ENCODE measurements around the gene ASIC2.

ASIC2 gene

DNA sequence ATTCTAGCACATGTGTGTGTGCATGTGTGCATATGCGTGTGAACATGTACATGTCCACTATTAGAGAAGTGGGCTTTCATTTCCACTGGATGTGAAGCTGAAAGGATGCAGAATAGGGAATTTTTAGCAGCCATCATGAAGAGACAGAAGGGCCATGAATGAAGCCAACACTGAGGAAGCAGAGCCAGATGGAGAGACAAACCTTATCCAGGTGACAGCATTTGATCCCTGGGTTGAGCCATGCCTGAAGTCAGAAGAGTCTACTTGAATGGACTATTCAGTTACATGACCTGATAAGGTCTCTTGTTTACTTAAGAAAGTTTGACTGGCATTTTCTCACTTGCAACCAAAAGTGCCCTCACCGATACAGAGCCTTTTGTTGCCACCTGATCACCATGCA, 88.4 kb downstream of the ASIC2 start:
- no peak for DNase-seq (ENCODE audit: low read depth in 2 of 2)

DNA sequence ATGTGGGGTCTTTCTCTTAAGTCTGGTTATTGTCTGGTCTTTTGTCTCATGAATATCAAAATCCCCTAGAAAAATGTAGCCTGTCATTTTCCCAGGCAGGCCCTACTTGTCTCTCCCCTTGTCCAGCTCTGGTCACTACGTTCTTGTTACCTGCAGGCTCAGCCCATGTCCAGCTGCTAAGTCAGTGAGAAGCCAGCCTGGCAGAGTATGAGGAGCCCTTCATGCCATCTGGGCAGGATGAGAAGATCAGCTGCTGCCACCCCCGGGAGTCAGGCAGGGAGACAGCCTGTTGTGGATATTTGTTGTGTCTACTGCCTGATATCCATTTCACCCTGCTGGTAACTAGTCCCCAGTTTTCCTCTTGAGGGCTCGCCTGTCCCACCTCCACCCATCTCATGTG, 88.9 kb downstream of the ASIC2 start:
- DNase-seq (ENCODE audit: low read depth in 2 of 2), result no peak

DNA sequence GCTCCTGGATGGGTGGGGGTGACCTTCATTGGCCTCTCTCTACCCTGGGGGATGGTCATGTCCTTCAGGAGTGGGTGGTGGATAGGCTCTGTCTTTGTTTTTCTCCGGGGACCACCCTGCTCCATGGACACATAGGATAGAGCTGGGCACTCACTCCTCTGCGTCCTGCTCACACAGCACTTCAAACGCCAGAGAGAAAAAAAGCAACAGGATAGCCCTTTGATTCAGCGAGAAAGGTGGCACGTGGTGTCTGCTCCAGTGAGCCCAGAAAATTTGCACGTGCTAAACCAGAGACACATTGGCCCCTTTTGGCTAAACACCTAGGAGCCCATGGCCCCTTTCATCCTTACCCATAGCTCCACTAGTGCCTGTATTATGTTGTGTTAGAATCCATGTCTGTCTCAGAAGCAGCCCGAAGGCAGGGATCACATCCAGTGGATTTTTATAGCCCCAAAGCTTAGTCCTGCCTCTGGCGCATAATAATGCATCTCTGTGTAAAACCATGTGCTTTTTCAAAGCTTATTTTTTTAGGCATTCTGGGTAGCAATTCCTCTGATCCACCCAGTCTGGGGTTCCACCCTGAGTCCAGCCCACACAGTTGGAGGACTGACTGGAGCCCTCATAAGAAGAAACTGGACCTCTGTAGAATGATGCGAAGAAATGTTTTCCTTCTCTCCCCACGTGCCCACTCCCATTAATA, 90.1 kb downstream of the ASIC2 start:
- DNase-seq (ENCODE audit: low read depth in 2 of 2), result no peak

- DNase-seq (ENCODE audit: low read depth in 2 of 2), result no peak
These were observed 91.1 kb downstream of the ASIC2 start for GRCh38 chr17:33202021-33202420.

DNA sequence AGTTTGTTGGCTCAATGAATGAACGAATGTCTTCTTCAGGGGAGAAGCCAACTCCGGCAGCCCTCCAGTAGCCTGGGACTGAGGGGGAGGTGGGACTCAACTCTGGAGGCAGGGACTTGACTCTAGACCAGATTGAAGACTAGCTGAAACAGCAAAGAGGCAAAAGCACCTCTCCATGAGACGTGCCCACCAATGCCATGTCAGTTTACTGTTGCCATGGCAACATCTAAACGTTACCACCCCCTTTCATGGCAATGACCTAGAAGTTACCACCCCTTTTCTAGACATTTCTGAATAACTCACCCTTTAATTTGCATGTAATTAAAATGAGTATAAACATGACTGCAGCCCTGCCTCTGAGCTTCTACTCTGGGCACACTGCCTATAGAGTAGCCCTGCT, 91.8 kb downstream of the ASIC2 start:
- DNase-seq (ENCODE audit: low read depth in 2 of 2), result no peak

DNA sequence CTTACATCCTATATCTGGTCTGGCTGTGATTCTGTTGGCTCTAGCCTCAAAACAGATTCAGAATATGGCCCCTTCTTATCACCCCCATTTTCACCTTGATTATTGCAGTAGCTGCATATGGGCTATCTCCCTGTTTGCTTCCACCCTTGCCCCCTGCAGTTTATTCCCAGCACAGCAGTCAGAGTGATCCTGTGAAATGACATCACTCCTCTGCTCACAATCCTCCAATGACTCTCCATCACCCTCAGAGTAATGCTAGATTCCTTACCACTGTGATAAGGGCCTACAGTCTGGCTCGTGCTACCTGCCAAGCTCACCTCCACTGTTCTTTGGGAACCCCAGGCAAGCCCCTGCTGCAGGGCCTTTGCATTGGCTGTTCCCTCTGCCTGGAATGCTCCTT, 92.5 kb downstream of the ASIC2 start:
- DNase-seq (ENCODE audit: low read depth in 2 of 2), result no peak

GRCh38 chr17:33199571-33200510, 93.3 kb downstream of the ASIC2 start:
- no peak for DNase-seq (ENCODE audit: low read depth in 2 of 2)

DNA sequence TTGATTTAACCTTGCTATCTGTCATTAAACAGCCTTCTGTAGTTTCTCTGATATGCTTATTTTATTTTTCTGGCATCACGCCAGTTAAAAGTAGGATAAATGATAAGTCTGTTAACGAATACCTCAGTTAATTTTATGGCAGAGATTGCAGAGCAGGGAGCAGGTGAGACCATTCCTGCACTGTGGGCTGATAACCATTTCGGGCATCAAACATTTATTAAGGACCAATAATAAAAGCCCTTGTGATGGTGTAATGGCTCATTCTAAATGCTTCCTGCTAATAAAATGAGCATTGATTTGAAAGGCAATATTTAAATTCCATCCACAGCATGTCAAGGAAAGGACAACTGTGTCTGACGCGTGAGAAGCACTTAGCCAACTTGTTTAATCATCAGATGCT, 94.1 kb downstream of the ASIC2 start:
- DNase-seq (ENCODE audit: low read depth in 2 of 2), result no peak

DNA sequence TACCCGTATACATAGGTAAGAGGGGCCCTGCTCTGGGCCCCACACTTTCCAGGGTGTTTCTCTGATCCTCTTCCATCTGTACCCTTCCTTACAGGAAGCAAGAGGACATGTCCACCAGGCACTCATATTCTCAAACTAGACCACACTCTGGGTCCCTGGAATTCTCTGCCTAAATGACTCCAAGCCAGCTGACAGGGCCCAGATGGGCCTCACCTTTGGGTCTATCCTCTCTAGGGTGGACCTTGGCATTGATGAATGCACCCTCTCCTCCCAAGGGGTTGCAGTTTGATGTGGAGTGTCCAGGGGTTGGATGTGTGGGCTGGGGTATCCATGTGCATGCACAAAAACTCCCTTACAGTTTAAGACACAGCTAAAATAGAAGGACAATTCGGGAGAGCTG, 95.8 kb downstream of the ASIC2 start:
- DNase-seq (ENCODE audit: low read depth in 2 of 2), result no peak

DNA sequence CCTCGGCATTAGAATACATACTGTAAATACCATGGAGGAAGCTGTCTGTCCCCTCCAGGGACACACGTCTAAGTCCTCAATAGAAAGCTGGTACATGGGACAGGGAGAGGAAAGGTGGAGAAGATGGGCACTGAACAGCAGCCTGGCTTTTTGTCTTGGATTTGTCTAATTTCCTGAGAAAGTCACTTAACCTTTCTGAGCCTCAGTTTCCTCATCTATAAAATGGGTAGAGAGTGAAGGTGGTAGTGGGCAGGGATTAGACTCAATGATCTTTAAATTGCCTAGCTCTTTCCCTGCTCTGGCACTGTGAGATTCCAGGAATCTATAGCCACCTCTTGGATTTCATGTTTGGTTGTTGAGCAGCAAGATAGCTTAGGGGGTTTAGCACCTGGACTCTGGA, 96.2 kb downstream of the ASIC2 start:
- DNase-seq (ENCODE audit: low read depth in 2 of 2), result no peak

DNA sequence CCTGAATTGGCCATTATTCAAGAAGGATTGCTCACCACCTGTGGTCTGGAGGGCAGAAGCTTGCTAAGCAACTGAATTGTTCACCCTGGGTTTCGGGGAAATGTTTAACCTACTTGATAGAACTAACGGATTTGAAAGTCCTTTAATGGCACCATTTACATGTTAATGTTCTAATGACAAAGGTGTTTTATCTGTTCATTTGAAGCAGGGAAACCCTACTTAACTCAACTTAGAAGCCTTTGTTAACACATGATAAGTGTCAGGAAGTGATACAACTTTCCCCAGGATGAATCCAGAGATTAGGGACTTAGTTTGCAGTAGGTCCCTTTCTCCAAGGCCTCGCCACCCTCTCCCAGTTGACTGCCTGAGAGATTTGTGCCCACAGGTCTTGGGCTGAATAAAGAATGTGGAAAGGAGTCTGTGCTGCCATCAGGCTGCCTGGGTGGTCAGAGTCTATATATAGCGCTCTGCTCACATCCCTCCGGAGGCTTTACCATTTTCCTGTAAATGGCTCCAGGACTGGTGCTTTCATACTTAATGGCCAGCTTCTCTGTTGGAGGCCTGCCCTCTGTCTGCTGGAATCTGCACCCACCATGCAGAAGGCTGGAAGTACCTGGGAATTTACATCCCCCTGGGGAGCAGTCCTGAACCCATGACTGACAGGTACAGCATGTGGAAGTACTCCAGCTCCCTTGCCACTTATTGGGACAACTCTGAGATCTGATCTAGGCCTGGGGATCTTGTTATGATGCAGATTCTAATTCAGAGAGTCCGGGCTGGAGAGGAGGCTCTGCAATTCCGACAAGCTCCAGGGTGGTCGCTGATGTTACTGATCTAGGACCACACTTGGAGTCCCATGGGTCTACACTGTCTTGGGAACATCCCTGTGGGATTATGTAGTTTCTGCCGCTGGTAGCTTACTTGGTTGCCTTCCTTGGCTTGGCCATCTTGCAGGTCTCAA, 99.9 kb downstream of the ASIC2 start:
- no peak for DNase-seq (ENCODE audit: low read depth in 2 of 2)

- no peak for DNase-seq (ENCODE audit: low read depth in 2 of 2)
These were observed 109.5 kb downstream of the ASIC2 start for GRCh38 chr17:33183487-33184026.

- no peak for DNase-seq (ENCODE audit: low read depth in 2 of 2)
These were observed 113.9 kb downstream of the ASIC2 start for GRCh38 chr17:33179151-33179550.

DNA sequence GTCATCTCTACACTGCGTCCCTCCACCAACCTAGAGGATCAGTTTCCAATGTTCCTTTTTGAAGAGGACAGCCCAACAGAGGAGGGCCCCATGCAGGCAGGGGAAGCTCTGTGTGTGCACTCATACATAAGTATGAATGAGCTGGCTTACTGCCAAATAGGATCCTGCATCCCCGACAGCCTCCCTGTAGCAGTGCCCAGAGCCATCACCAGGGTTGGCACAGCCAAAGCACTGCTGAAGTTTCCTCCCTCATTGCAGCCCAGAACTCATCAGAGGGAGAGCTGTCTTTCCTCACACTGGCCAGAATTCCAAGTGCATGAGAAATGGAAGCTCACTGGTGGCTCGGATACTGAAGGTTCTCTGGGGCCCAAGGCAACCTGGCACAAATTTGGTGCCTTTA, 114.4 kb downstream of the ASIC2 start:
- DNase-seq (ENCODE audit: low read depth in 2 of 2), result no peak

GRCh38 chr17:33175562-33175961, 117.5 kb downstream of the ASIC2 start:
- no peak for DNase-seq (ENCODE audit: low read depth in 2 of 2)

DNA sequence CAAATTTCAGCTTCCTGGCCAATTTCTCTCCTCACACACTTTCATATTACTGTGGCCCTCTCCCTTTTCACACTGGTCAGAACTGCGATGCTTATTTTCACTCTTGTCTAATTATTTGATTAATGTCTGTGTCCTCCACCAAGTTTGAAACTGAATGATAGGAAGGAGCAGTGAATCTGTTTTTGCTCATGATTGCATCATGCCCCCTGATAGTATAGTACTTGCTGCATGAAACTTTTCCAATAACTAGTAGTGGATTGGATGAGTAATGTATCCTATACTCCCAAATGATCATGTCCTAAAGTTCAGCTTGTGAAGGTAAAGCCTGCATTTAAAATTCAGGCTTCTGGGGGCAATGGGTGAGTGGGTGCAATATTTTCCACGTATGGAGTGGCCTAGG, 121.2 kb downstream of the ASIC2 start:
- no peak for DNase-seq (ENCODE audit: low read depth in 2 of 2)

GRCh38 chr17:33169580-33170285, 123.4 kb downstream of the ASIC2 start:
- no peak for DNase-seq (ENCODE audit: low read depth in 2 of 2)

GRCh38 chr17:33167736-33168135, 125.4 kb downstream of the ASIC2 start:
- DNase-seq (ENCODE audit: low read depth in 2 of 2), result no peak

GRCh38 chr17:33166472-33166871, 126.6 kb downstream of the ASIC2 start:
- no peak for DNase-seq (ENCODE audit: low read depth in 2 of 2)

DNA sequence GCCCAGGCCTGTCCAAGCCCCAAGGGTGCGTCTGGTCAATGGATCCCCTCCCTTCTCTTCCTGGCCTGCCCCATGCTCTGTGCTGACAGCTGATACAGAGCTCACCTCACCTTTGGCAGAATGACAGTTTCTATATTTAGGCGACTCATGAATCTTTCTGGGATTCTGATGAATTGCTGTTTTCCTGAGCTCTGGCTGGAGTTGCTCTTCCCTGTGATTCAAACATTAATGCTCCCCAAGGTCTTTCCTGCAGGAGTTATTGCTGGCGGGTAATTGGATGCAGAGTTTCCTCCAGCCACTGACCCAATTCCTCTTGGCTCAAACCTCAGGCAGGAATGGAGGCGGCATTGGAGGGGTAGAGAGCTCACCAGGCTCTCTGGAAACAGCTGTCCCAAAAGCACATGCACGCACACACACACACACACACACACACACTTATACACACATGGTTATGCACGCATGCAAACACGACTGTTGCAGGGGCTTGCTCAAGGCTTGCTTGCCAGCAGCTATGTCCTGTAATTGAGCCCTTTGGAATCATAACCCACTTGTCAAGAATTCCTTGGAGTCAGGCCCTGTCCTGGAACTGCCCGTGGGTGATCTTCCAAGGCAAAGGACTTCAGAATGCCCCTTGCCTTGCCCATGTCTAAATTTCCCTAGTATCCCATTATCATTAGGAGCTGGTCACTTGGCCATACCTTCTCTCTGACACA, 128.8 kb downstream of the ASIC2 start:
- no peak for DNase-seq (ENCODE audit: low read depth in 2 of 2)

Measured in stimulated activated CD8-positive, alpha-beta memory T cell treated with anti-CD3 and anti-CD28 coated beads, Interleukin-2, amount 100 ng/mL, for 48 hours (primary cell).